WERI-Rb-1 (cell line): ENCODE measurements around the gene ANKRD2.
A peak's percentile ranks its signal among the peaks of the same experiment; 100 is the strongest.

Experiments
- DNase-seq: peaks from one replicate; pipeline ENCODE4 v3.0.0-alpha.2; 2020
- H3K27ac ChIP-seq: fragments of 250-450 bp; sonication (Bioruptor Pico); 2 replicates; pipeline ENCODE4 v1.5.1; 2020; ENCODE audit warnings: mild to moderate bottlenecking, moderate library complexity
- H3K27me3 ChIP-seq: fragments of 250-450 bp; sonication (Bioruptor Pico); 2 replicates; pipeline ENCODE4 v1.5.1; 2021; ENCODE audit warnings: mild to moderate bottlenecking, low read depth, moderate library complexity; ENCODE audit not compliant: insufficient read depth, severe bottlenecking
- H3K36me3 ChIP-seq: fragments of 250-450 bp; sonication (Bioruptor Pico); 2 replicates; pipeline ENCODE4 v1.5.1; 2020; ENCODE audit warnings: mild to moderate bottlenecking, moderate library complexity
- H3K4me3 ChIP-seq: 2 replicates; pipeline ENCODE4 v1.5.1; 2011; ENCODE audit warnings: low read depth, mild to moderate bottlenecking, control low read depth, low read length
- H3K9me3 ChIP-seq: fragments of 250-450 bp; sonication (Bioruptor Pico); 2 replicates; pipeline ENCODE4 v1.5.1; 2021; ENCODE audit warnings: mild to moderate bottlenecking, moderate library complexity; ENCODE audit not compliant: severe bottlenecking
- TF ChIP-seq, protein P1 (sequence below): IDR thresholded peaks from 2 replicates; pipeline ENCODE4 v1.5.1; 2011; ENCODE audit warnings: low read depth, mild to moderate bottlenecking, control low read depth, inconsistent platforms, low read length

ANKRD2 gene

DNA sequence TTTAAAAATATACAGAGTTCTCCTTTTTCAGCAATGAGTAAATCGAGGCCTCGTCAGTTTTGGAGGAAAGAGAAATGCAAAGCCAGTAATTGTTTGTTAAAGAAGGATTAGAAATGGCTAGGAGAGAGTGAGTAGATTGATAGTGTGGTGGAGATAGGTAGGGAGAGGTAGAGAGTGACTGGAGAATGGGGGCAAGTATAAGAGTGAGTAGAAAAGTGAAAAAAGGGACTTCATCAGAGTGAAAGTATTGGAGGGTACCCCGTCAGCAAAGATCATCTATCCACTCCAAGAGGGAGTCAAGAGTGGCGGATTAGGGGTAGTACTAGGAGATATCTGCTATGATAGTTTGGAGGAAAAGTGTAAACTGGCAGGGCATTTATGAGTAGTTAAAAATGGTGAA is 9.2 kb upstream of the ANKRD2 start:
- TF ChIP-seq, protein P1, sequence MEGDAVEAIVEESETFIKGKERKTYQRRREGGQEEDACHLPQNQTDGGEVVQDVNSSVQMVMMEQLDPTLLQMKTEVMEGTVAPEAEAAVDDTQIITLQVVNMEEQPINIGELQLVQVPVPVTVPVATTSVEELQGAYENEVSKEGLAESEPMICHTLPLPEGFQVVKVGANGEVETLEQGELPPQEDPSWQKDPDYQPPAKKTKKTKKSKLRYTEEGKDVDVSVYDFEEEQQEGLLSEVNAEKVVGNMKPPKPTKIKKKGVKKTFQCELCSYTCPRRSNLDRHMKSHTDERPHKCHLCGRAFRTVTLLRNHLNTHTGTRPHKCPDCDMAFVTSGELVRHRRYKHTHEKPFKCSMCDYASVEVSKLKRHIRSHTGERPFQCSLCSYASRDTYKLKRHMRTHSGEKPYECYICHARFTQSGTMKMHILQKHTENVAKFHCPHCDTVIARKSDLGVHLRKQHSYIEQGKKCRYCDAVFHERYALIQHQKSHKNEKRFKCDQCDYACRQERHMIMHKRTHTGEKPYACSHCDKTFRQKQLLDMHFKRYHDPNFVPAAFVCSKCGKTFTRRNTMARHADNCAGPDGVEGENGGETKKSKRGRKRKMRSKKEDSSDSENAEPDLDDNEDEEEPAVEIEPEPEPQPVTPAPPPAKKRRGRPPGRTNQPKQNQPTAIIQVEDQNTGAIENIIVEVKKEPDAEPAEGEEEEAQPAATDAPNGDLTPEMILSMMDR = no peak
- Histone ChIP-seq H3K4me3 (no peak overlapping the region), H3K27me3 (no peaks in the 10 kb centered on the region), H3K36me3 (no peaks in the 10 kb centered on the region), H3K27ac (no peak overlapping the region), H3K9me3 (no peaks in the 10 kb centered on the region)
- DNase-seq = no peak

DNA sequence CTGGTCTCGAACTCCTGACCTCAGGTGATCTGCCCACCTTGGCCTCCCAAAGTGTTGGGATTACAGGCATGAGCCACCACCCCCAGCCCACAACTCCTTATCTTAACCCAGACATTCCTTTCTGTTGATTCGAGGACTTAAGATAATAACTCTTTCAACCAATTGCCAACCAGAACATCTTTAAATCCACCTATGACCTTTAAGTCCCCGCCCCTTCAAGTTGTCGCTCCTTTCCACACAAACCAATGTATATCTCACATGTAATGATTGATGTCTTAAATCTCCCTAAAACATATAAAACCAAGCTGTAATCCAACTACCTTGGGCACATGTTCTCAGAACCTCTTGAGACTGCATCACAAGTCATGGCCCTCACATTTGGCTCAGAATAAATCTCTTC is 7.8 kb upstream of the ANKRD2 start:
- Histone ChIP-seq H3K27ac (no peak overlapping the region), H3K4me3 (no peak overlapping the region), H3K27me3 (no peaks in the 10 kb centered on the region), H3K9me3 (no peaks in the 10 kb centered on the region), H3K36me3 (no peaks in the 10 kb centered on the region)
- TF ChIP-seq, protein P1 = no peak
- no peak for DNase-seq

- Histone ChIP-seq H3K27me3 (no peaks in the 10 kb centered on the region), H3K27ac (no peak overlapping the region), H3K9me3 (no peaks in the 10 kb centered on the region), H3K4me3 (no peak overlapping the region), H3K36me3 (no peaks in the 10 kb centered on the region)
- TF ChIP-seq, protein P1 = no peak
- DNase-seq = no peak
Observed at GRCh38 chr10:97566336-97566996, 6.1 kb upstream of the ANKRD2 start.

DNA sequence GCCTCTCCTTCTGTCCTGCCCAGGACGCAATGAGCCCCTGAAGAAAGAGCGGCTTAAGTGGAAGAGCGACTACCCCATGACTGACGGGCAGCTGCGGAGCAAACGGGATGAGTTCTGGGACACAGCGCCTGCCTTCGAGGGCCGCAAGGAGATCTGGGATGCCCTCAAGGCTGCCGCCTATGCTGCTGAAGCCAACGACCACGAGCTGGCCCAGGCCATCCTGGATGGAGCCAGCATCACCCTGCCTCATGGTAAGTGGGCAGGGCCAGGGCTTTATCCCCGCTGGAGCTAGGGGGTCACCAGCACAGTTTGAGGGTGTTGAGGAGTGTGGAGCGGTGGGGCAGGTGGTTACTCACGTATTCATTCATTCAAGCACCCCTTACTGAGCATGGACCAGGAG is 4.7 kb upstream of the ANKRD2 start:
- TF ChIP-seq, protein P1 = no peak

DNA sequence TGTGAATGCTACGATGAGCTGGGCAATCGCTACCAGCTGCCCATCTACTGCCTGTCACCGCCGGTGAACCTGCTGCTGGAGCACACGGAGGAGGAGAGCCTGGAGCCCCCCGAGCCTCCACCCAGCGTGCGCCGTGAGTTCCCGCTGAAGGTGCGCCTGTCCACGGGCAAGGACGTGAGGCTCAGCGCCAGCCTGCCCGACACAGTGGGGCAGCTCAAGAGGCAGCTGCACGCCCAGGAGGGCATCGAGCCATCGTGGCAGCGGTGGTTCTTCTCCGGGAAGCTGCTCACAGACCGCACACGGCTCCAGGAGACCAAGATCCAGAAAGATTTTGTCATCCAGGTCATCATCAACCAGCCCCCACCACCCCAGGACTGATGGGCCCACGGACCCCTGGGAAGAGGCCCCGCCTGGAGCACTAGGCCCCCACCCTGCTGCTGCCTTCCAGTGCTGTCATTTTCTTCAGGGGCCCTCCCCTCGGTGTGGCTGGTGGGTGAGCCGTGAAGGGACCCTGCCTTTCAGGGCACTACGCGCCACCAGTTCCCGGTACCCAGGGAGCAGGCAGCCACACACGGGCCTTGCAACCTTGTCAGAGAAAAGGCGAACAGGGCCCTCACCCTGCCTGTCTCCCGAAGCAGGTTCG is 2.3 kb upstream of the ANKRD2 start:
- H3K4me3 ChIP-seq = no peak overlapping the region
- no peak for DNase-seq
- H3K36me3 ChIP-seq = no peaks in the 10 kb centered on the region
- no peaks in the 10 kb centered on the region for H3K27me3 ChIP-seq
- H3K9me3 ChIP-seq = no peaks in the 10 kb centered on the region
- TF ChIP-seq, protein P1 = no peak
- no peak overlapping the region for H3K27ac ChIP-seq

More for the DNA sequence above, 4.7 kb upstream of the ANKRD2 start:
- no peaks in the 10 kb centered on the region for H3K36me3 ChIP-seq
- no peaks in the 10 kb centered on the region for H3K27me3 ChIP-seq
- no peak overlapping the region for H3K27ac ChIP-seq
- no peak overlapping the region for H3K4me3 ChIP-seq
- DNase-seq = peak; percentile 32
- H3K9me3 ChIP-seq = no peaks in the 10 kb centered on the region
